HG03103 (cell line): ENCODE results near the gene DNAJA4.

Experiments used
- ATAC-seq: cut with Tn5 transposase; IDR thresholded peaks from one replicate; pipeline ENCODE4 v1.9.1; 2021; ENCODE audit warnings: low read depth; ENCODE audit not compliant: unreplicated experiment

DNAJA4 gene

GRCh38 chr15:78264304-78265136 lies at the start of gene DNAJA4:
Gene DNAJA4 (plus strand): TSS chr15:78264562. CDS start chr15:78264764, 202 bp downstream.
- no peak for ATAC-seq

GRCh38 chr15:78216276-78217104 lies 47.9 kb upstream of the DNAJA4 start:
- no peak for ATAC-seq

- ATAC-seq = no peak
These were observed 43.6 kb upstream of the DNAJA4 start for GRCh38 chr15:78220713-78221112.

GRCh38 chr15:78222745-78223395 lies 41.5 kb upstream of the DNAJA4 start:
- ATAC-seq = no peak

- no peak for ATAC-seq
These were observed 40.9 kb upstream of the DNAJA4 start for GRCh38 chr15:78223396-78224022.

GRCh38 chr15:78224023-78224411 lies 40.3 kb upstream of the DNAJA4 start:
- ATAC-seq = no peak

GRCh38 chr15:78225783-78226541 lies 38.4 kb upstream of the DNAJA4 start:
- no peak for ATAC-seq

GRCh38 chr15:78228356-78228996 lies 35.9 kb upstream of the DNAJA4 start:
- no peak for ATAC-seq

- ATAC-seq = no peak
These were observed 34.6 kb upstream of the DNAJA4 start for GRCh38 chr15:78229431-78230406.

GRCh38 chr15:78232951-78233350 lies 31.4 kb upstream of the DNAJA4 start:
- ATAC-seq = no peak

GRCh38 chr15:78233496-78233895 lies 30.9 kb upstream of the DNAJA4 start:
- ATAC-seq = no peak

GRCh38 chr15:78234515-78235040 lies 29.8 kb upstream of the DNAJA4 start, which contains the start of gene ACSBG1:
Gene ACSBG1 (minus strand): TSS chr15:78234565. CDS start chr15:78234501, 64 bp downstream.
- ATAC-seq = no peak

GRCh38 chr15:78236491-78236890 lies 27.9 kb upstream of the DNAJA4 start:
- ATAC-seq = no peak

GRCh38 chr15:78237146-78237545 lies 27.2 kb upstream of the DNAJA4 start:
- no peak for ATAC-seq

- no peak for ATAC-seq
These were observed 24.6 kb upstream of the DNAJA4 start for GRCh38 chr15:78239811-78240210.

- no peak for ATAC-seq
These were observed 23.3 kb upstream of the DNAJA4 start for GRCh38 chr15:78241017-78241416.

GRCh38 chr15:78242128-78242527 lies 22.2 kb upstream of the DNAJA4 start:
- ATAC-seq = no peak

- no peak for ATAC-seq
These were observed 21.3 kb upstream of the DNAJA4 start for GRCh38 chr15:78243058-78243457.
